Spleen (tissue), 11 donors: ENCODE results near the gene ST6GALNAC3. TPM values are rescaled to one million over a fixed set of nuclear protein-coding genes. Genes with fewer than 3 reads are reported as not detected.

ENCODE experiments used
- DNase-seq: peaks from one replicate; pipeline ENCODE4 v3.0.0-alpha.2; 2020
- H3K27ac ChIP-seq, 8 donors: fragments of 200-600 bp; sonication (generic) in 7 of 8; 1 replicate in 4 of 8; 2 replicates in 4 of 8; pipeline versions ENCODE4 v1.5.0 to v1.8.0; 2016 to 2021; ENCODE audit warnings: inconsistent platforms in 4 of 8, mild to moderate bottlenecking in 4 of 8, moderate library complexity in 1 of 8
- H3K27me3 ChIP-seq, 7 donors: fragments of 200-600 bp; sonication (generic) in 6 of 7; replicated peaks in 1 of 7; 1 replicate in 4 of 7; 2 replicates in 3 of 7; pipeline versions ENCODE4 v1.5.0 to v1.8.0; 2016 to 2021; ENCODE audit warnings: inconsistent platforms in 3 of 7, mild to moderate bottlenecking in 1 of 7
- H3K36me3 ChIP-seq, 6 donors: fragments of 200-600 bp; sonication (generic) in 5 of 6; 1 replicate in 4 of 6; 2 replicates in 2 of 6; pipeline versions ENCODE4 v1.5.0 to v1.8.0; 2016 to 2021; ENCODE audit warnings: inconsistent platforms in 2 of 6
- H3K4me1 ChIP-seq, 6 donors: fragments of 200-600 bp; sonication (generic) in 5 of 6; 1 replicate in 3 of 6; 2 replicates in 3 of 6; pipeline versions ENCODE4 v1.5.0 to v1.8.0; 2016 to 2021; ENCODE audit warnings: inconsistent platforms in 3 of 6
- H3K4me3 ChIP-seq, 8 donors: fragments of 200-600 bp; sonication (generic) in 7 of 8; 1 replicate in 4 of 8; 2 replicates in 4 of 8; pipeline versions ENCODE4 v1.5.0 to v1.8.0; 2016 to 2021; ENCODE audit warnings: inconsistent platforms in 4 of 8, mild to moderate bottlenecking in 4 of 8, moderate library complexity in 2 of 8
- H3K9me3 ChIP-seq, 8 donors: fragments of 200-600 bp; sonication (generic) in 7 of 8; 1 replicate in 4 of 8; 2 replicates in 4 of 8; pipeline versions ENCODE4 v1.5.0 to v1.8.0; 2016 to 2021; ENCODE audit warnings: inconsistent platforms in 4 of 8
- POLR2A ChIP-seq, 3 donors: fragments of 450-650 bp; IDR thresholded peaks; one replicate each; pipeline ENCODE4 v1.5.1; 2017; ENCODE audit warnings: antibody characterized with exemption in 3 of 3, mild to moderate bottlenecking in 1 of 3
- POLR2AphosphoS5 ChIP-seq, 3 donors: sonication (generic); formaldehyde crosslinking; IDR thresholded peaks; one replicate each; pipeline ENCODE4 v1.5.1; 2017; ENCODE audit warnings: antibody characterized with exemption in 3 of 3
- WGBS, 5 donors: extraction: QIAGEN DNeasy Blood & Tissue Kit in 3 of 5; methylation state at CpG; one replicate each; pipeline versions ENCODE4 v1.1.5 to v1.1.7; 2013 to 2018; 5-methylcytosine and 5-hydroxymethylcytosine counted together
- intact Hi-C: fragments of 100-400 bp; cut with DNase I; formaldehyde crosslinking; loops from one replicate; pipeline ENCODE4 v1.15.0; 2023; ENCODE audit warnings: low total_unique reads
- polyA plus RNA-seq, 3 donors: library from polyadenylated mRNA; stranded (reverse); fragments of 200-250 nt; gene quantifications; one replicate each; pipeline ENCODE4 v1.2.1, GENCODE V29; 2013
- total RNA-seq, 7 donors: library from RNA; depleted of rRNA in 3 of 7; stranded (reverse); fragments of >200 nt in 3 of 7; fragmentation: NEBNext Ultra II Directional in 4 of 7; extraction: Animal tissue kit (Norgen Biotek cat#: 25700) in 4 of 7; gene quantifications; one replicate each; pipeline versions ENCODE4 v1.1.0 to v1.2.1, GENCODE V29; 2016 to 2021
- TF ChIP-seq, protein P1 (sequence below), 11 experiments: fragments of 200-600 bp in 7 of 11; fragments of 450-650 bp in 4 of 11; sonication (generic) in 4 of 11; IDR thresholded peaks in 8 of 11; conservative IDR thresholded peaks in 3 of 11; 1 replicate in 7 of 11; 2 replicates in 4 of 11; pipeline versions ENCODE4 v1.4.0 to v1.8.0; 2016 to 2021; ENCODE audit warnings: antibody characterized with exemption in 11 of 11, inconsistent platforms in 4 of 11, mild to moderate bottlenecking in 1 of 11
- donor health status: healthy with polysubstance abuse.
- donor health status: DM: no; HTN: no; CAD: no; lungs with moderate emphysema.
- donor health status: DM: no; HTN: no; CAD: no.
- donor health status: Bipolar disorder and iron deficiency.
- donor health status: healthy.
- donor health status: DM: no; HTN: no; CAD: no.
- donor health status: DM: yes; HTN: yes; CAD: no.

ST6GALNAC3 gene
- total and polyA plus RNA-seq, 10 donors: 0.93 to 24.7 (median 10.1) TPM

DNA sequence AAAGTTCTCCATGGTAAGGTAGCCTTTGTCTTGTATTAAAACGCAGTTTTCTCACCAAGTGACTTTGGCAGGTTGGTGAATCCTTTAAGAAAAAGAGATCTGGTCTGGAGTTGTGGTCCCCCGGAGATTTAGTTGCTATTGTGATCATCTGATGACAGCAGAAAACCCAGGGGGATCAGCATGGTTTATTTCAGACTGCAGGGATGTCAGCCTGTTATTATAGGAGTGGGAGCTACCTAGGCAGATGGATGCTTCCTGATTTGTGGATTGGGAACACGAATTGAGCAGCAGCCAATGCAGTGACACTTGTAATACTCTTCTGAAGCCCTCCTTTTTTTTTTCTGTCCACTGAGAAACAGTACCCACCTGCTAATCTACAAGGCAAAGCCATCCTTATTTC lies 150.2 kb downstream of the ST6GALNAC3 start:
- 70 to 78% (median 77%) methylated on average over 3 of the region's 3 CpGs for WGBS, 5 donors
- peaks cover 0 to 30% (median 0%) of the 10 kb centered on the region in 6 donors for H3K4me1 ChIP-seq
- intact Hi-C loops: no loop called here

DNA sequence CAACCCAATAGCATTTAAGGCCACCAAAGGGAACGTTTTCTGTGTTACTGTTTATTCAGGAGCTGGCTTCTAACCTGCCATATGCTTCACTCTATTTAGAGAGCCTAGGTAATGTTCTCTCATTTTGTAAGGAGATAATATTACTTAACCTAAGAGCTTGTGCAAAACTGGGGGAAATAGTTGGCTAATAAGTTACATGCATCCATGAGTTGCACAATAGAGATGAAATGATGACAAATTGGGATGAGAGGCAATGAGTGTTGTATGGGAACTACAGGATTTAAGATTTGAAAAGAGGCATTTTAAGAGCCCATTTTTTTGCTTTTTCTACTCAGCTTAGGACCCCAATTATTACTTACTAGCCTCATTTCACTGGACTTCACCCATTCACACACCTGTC lies 151.0 kb downstream of the ST6GALNAC3 start:
- Histone ChIP-seq H3K27me3 (no peaks in the 10 kb centered on the region), H3K36me3 (no peaks in the 10 kb centered on the region), H3K4me3 (no peak overlapping the region), H3K27ac (no peak overlapping the region), H3K9me3 (peaks cover 0 to 4% (median 0%) of the 10 kb centered on the region in 8 donors), H3K4me1 (peaks cover 0 to 29% (median 0%) of the 10 kb centered on the region in 6 donors)
- intact Hi-C loops: no loop called here
- 52 to 76% (median 54%) methylated on average over 1 of the region's 1 CpG for WGBS, 5 donors
- TF ChIP-seq, protein P1, sequence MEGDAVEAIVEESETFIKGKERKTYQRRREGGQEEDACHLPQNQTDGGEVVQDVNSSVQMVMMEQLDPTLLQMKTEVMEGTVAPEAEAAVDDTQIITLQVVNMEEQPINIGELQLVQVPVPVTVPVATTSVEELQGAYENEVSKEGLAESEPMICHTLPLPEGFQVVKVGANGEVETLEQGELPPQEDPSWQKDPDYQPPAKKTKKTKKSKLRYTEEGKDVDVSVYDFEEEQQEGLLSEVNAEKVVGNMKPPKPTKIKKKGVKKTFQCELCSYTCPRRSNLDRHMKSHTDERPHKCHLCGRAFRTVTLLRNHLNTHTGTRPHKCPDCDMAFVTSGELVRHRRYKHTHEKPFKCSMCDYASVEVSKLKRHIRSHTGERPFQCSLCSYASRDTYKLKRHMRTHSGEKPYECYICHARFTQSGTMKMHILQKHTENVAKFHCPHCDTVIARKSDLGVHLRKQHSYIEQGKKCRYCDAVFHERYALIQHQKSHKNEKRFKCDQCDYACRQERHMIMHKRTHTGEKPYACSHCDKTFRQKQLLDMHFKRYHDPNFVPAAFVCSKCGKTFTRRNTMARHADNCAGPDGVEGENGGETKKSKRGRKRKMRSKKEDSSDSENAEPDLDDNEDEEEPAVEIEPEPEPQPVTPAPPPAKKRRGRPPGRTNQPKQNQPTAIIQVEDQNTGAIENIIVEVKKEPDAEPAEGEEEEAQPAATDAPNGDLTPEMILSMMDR (IDR thresholded peaks at IDR 0.05 in 8 of 11, conservative IDR thresholded peaks at IDR 0.05 in 3 of 11): no peak
- TF ChIP-seq POLR2AphosphoS5 (IDR thresholded peaks at IDR 0.05): no peak
- no peak for DNase-seq

More for the DNA sequence above, 150.2 kb downstream of the ST6GALNAC3 start:
- Histone ChIP-seq H3K27ac (no peak overlapping the region), H3K36me3 (no peaks in the 10 kb centered on the region), H3K27me3 (no peaks in the 10 kb centered on the region), H3K9me3 (peaks cover 0 to 4% (median 0%) of the 10 kb centered on the region in 8 donors), H3K4me3 (no peak overlapping the region)
- no peak for TF ChIP-seq POLR2AphosphoS5 (IDR thresholded peaks at IDR 0.05)
- TF ChIP-seq POLR2A (IDR thresholded peaks at IDR 0.05): no peak
- TF ChIP-seq, protein P1 (IDR thresholded peaks at IDR 0.05 in 8 of 11, conservative IDR thresholded peaks at IDR 0.05 in 3 of 11): no peak
- no peak for DNase-seq

DNA sequence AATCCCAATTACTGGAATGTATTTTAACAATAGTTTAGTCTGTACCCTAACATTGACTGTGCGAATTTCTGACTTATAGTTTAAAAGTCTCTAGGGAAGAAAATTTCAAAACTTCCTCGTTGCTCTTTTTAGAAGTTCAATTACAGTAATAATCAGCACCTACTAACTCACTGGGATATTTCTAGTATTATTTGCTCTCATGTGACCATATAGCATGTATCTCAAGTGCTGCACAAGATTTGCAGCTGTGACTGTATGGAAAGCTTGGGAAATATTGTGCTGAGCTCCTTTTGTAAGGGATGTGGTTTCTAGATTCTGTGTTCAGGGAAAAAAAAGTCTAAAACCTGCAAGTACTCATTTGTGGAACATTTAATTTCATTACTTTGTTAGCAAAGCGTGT lies 153.1 kb downstream of the ST6GALNAC3 start:
- Histone ChIP-seq H3K4me3 (no peak overlapping the region), H3K4me1 (peaks cover 0 to 29% (median 3%) of the 10 kb centered on the region in 6 donors), H3K36me3 (no peaks in the 10 kb centered on the region), H3K27ac (no peak overlapping the region), H3K27me3 (no peaks in the 10 kb centered on the region), H3K9me3 (peaks cover 0 to 4% (median 0%) of the 10 kb centered on the region in 8 donors)
- intact Hi-C loops: no loop called here
- TF ChIP-seq, protein P1 (IDR thresholded peaks at IDR 0.05 in 8 of 11, conservative IDR thresholded peaks at IDR 0.05 in 3 of 11): no peak
- no peak for TF ChIP-seq POLR2AphosphoS5 (IDR thresholded peaks at IDR 0.05)
- no peak for TF ChIP-seq POLR2A (IDR thresholded peaks at IDR 0.05)
- DNase-seq: no peak
- 55 to 67% (median 62%) methylated on average over 3 of the region's 3 CpGs for WGBS, 5 donors

DNA sequence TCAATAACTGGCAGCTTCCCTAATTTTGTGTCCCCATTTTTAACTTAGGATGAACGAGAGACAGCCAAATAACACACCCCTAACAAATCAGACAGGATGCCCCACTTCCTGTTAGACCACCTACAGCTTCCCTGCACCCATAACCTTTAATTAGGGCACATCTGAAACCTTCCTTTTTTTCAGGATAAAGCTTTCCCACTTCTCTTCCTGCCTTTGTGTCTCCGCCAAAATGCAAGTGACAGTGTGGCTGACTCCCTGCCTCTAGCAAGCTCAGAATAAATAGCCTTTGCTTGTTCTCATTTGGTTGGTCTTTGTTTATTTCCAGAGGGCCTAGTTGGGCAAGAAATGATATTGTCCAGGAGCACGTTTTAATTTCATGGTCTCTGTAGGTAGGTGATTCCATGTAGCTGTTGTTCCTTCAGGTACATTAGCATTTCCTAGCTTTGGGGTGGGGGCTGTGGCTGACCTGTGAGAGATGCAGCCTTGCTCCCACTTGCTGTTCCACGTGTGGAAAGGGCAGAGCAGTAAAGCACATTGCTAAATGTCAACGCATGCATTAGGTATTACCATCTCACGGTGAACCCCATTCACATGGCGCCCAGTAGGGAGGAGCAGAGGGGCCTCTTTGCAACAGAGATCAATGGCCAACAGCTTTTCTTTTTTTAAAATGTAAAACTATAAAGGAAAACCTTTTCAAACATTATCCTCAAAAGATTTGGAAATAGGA lies 154.9 kb downstream of the ST6GALNAC3 start:
- H3K9me3 ChIP-seq: no peaks in the 10 kb centered on the region
- H3K4me3 ChIP-seq: no peak overlapping the region
- H3K27me3 ChIP-seq: no peaks in the 10 kb centered on the region
- no peak overlapping the region for H3K27ac ChIP-seq
- intact Hi-C loops: no loop called here
- peaks cover 0 to 29% (median 3%) of the 10 kb centered on the region in 6 donors for H3K4me1 ChIP-seq
- no peaks in the 10 kb centered on the region for H3K36me3 ChIP-seq
- no peak for TF ChIP-seq POLR2AphosphoS5 (IDR thresholded peaks at IDR 0.05)
- TF ChIP-seq, protein P1 (IDR thresholded peaks at IDR 0.05 in 8 of 11, conservative IDR thresholded peaks at IDR 0.05 in 3 of 11): no peak
- no peak for TF ChIP-seq POLR2A (IDR thresholded peaks at IDR 0.05)
- no peak for DNase-seq
- 58 to 67% (median 63%) methylated on average over 7 of the region's 7 CpGs for WGBS, 5 donors
